LNCaP clone FGC (cell line): ENCODE measurements around the gene AFP.

Experiments
- DNase-seq: peaks from one replicate; pipeline ENCODE4 v3.0.0-alpha.2; 2011; ENCODE audit warnings: low read depth
- H3K4me3 ChIP-seq: 2 replicates; pipeline ENCODE4 v1.5.1; 2011; ENCODE audit warnings: mild to moderate bottlenecking, low read depth, low read length, control low read depth
- CTCF ChIP-seq: IDR thresholded peaks from 2 replicates; pipeline ENCODE4 v1.5.1; 2012; ENCODE audit warnings: mild to moderate bottlenecking; ENCODE audit not compliant: control insufficient read depth, insufficient read depth; ENCODE audit errors: extremely low read depth

AFP gene

GRCh38 chr4:73413294-73413755 lies 22.7 kb upstream of the AFP start:
- no peak overlapping the region for H3K4me3 ChIP-seq
- no peak for DNase-seq
- TF ChIP-seq CTCF: no peak

- no peak for DNase-seq
- TF ChIP-seq CTCF: no peak
- no peak overlapping the region for H3K4me3 ChIP-seq
These were observed 21.1 kb upstream of the AFP start for GRCh38 chr4:73414936-73415271.

GRCh38 chr4:73415807-73416238 lies 20.2 kb upstream of the AFP start:
- TF ChIP-seq CTCF: no peak
- H3K4me3 ChIP-seq: no peak overlapping the region
- DNase-seq: no peak

GRCh38 chr4:73416423-73417087 lies 19.5 kb upstream of the AFP start:
- H3K4me3 ChIP-seq: no peak overlapping the region
- DNase-seq: no peak
- no peak for TF ChIP-seq CTCF

- no peak for DNase-seq
- TF ChIP-seq CTCF: no peak
- H3K4me3 ChIP-seq: no peak overlapping the region
These were observed 18.7 kb upstream of the AFP start for GRCh38 chr4:73417342-73417741.

- DNase-seq: no peak
- no peak for TF ChIP-seq CTCF
- no peak overlapping the region for H3K4me3 ChIP-seq
These were observed 18.0 kb upstream of the AFP start for GRCh38 chr4:73417973-73418372.

- TF ChIP-seq CTCF: no peak
- no peak overlapping the region for H3K4me3 ChIP-seq
- DNase-seq: no peak
These were observed 17.3 kb upstream of the AFP start for GRCh38 chr4:73418677-73419076.
